CD14-positive monocyte (primary cell): ENCODE measurements around the gene UBE3D. TPM values are rescaled to one million over a fixed set of nuclear protein-coding genes. Genes with fewer than 3 reads are reported as not detected.

Experiments
- DNase-seq, 3 donors: peaks; one replicate each; pipeline ENCODE4 v3.0.0-alpha.2; 2011 to 2022
- H2AFZ ChIP-seq: 2 replicates; pipeline ENCODE4 v1.6.0; 2012; ENCODE audit warnings: mild to moderate bottlenecking, low read depth, low read length, inconsistent platforms; ENCODE audit not compliant: insufficient read depth, poor library complexity, severe bottlenecking
- H3K27ac ChIP-seq, 2 donors: 1 replicate in 1 of 2; 2 replicates in 1 of 2; pipeline ENCODE4 v1.5.1; 2012 to 2013; ENCODE audit warnings: low read length in 2 of 2, control low read depth in 1 of 2, inconsistent platforms in 1 of 2, low read depth in 1 of 2, mild to moderate bottlenecking in 1 of 2
- H3K27me3 ChIP-seq, 2 donors: one replicate each; pipeline versions ENCODE4 v1.6.0 to v1.6.1; 2011 to 2013; ENCODE audit warnings: low read length in 2 of 2; ENCODE audit not compliant: control insufficient read depth in 2 of 2, insufficient read depth in 2 of 2
- H3K36me3 ChIP-seq, 2 donors: replicated peaks in 1 of 2; 1 replicate in 1 of 2; 2 replicates in 1 of 2; pipeline versions ENCODE4 v1.5.1 to v1.6.1; 2012 to 2013; ENCODE audit warnings: low read length in 2 of 2, control low read depth in 1 of 2, inconsistent platforms in 1 of 2, mild to moderate bottlenecking in 1 of 2; ENCODE audit not compliant: insufficient read depth in 2 of 2, control insufficient read depth in 1 of 2
- H3K4me1 ChIP-seq, 2 donors: 1 replicate in 1 of 2; 2 replicates in 1 of 2; pipeline versions ENCODE4 v1.5.1 to v1.6.1; 2012 to 2013; ENCODE audit warnings: low read length in 2 of 2, control low read depth in 1 of 2, inconsistent platforms in 1 of 2, mild to moderate bottlenecking in 1 of 2, moderate library complexity in 1 of 2; ENCODE audit not compliant: insufficient read depth in 2 of 2, control insufficient read depth in 1 of 2
- H3K4me2 ChIP-seq: replicated peaks from 2 replicates; pipeline ENCODE3; 2012; ENCODE audit warnings: low read length, moderate library complexity, mild to moderate bottlenecking; ENCODE audit not compliant: poor library complexity, severe bottlenecking; ENCODE audit errors: extremely low read depth
- H3K4me3 ChIP-seq, 3 experiments: fragments of 200-600 bp in 1 of 3; sonication (generic) in 1 of 3; replicated peaks in 1 of 3; 1 replicate in 2 of 3; 2 replicates in 1 of 3; pipeline ENCODE4 v1.5.1; 2011 to 2013; ENCODE audit warnings: low read length in 3 of 3, mild to moderate bottlenecking in 3 of 3, control low read depth in 2 of 3, low read depth in 2 of 3, inconsistent platforms in 1 of 3, moderate library complexity in 1 of 3
- H3K79me2 ChIP-seq: 2 replicates; pipeline ENCODE4 v1.6.0; 2012; ENCODE audit warnings: mild to moderate bottlenecking, control low read depth, inconsistent platforms, low read length, moderate library complexity; ENCODE audit not compliant: insufficient read depth
- H3K9ac ChIP-seq: 2 replicates; pipeline ENCODE4 v1.6.0; 2017; ENCODE audit warnings: low read length, mild to moderate bottlenecking; ENCODE audit not compliant: insufficient read depth, poor library complexity, severe bottlenecking
- H3K9me3 ChIP-seq, 2 donors: replicated peaks in 1 of 2; 1 replicate in 1 of 2; 2 replicates in 1 of 2; pipeline versions ENCODE4 v1.5.1 to v1.6.1; 2012 to 2013; ENCODE audit warnings: low read length in 2 of 2, control low read depth in 1 of 2; ENCODE audit not compliant: control insufficient read depth in 1 of 2, insufficient read depth in 1 of 2
- H4K20me1 ChIP-seq: 2 replicates; pipeline ENCODE4 v1.6.0; 2012; ENCODE audit warnings: mild to moderate bottlenecking, low read length, control low read depth, moderate library complexity; ENCODE audit not compliant: insufficient read depth
- H3K27ac Mint-ChIP-seq, 7 donors: one replicate each; pipeline ENCODE4 v1.8.0; 2020; ENCODE audit warnings: mild to moderate bottlenecking in 7 of 7, mixed read lengths in 7 of 7, moderate library complexity in 6 of 7, inconsistent platforms in 2 of 7
- H3K27me3 Mint-ChIP-seq, 3 donors: one replicate each; pipeline ENCODE4 v1.8.0; 2021 to 2022; ENCODE audit warnings: low read depth in 3 of 3, mild to moderate bottlenecking in 3 of 3, mixed read lengths in 3 of 3, moderate library complexity in 3 of 3, inconsistent platforms in 1 of 3
- H3K36me3 Mint-ChIP-seq, 2 donors: one replicate each; pipeline ENCODE4 v1.8.0; 2020; ENCODE audit warnings: mixed read lengths in 2 of 2, inconsistent platforms in 1 of 2, mild to moderate bottlenecking in 1 of 2
- H3K4me1 Mint-ChIP-seq: one replicate; pipeline ENCODE4 v1.8.0; 2020; ENCODE audit warnings: mild to moderate bottlenecking, mixed read lengths
- H3K4me3 Mint-ChIP-seq, 2 donors: one replicate each; pipeline ENCODE4 v1.8.0; 2020; ENCODE audit warnings: mild to moderate bottlenecking in 2 of 2, mixed read lengths in 2 of 2, moderate library complexity in 1 of 2
- H3K9me3 Mint-ChIP-seq, 7 donors: one replicate each; pipeline ENCODE4 v1.8.0; 2020 to 2022; ENCODE audit warnings: mixed read lengths in 7 of 7, mild to moderate bottlenecking in 6 of 7, moderate library complexity in 6 of 7, inconsistent platforms in 2 of 7
- WGBS: methylation state at CpG from one replicate; pipeline ENCODE4 v1.1.5; 2013; ENCODE audit warnings: missing lambda C conversion rate; ENCODE audit not compliant: insufficient coverage; 5-methylcytosine and 5-hydroxymethylcytosine counted together
- intact Hi-C, 2 donors: fragments of 100-400 bp; cut with micrococcal nuclease; formaldehyde crosslinking; loops; one replicate each; pipeline versions ENCODE4 v1.15.0 to v1.15.1; 2023
- polyA plus RNA-seq, 3 donors: library from polyadenylated mRNA; depleted of rRNA in 1 of 3; unstranded in 2 of 3; stranded (reverse) in 1 of 3; fragments of 300-500 nt in 2 of 3; fragments of >200 nt in 1 of 3; fragmentation: Illumina TruSeq in 2 of 3; gene quantifications; 1 replicate in 2 of 3; 2 replicates in 1 of 3; pipeline ENCODE4 v1.2.3, GENCODE V29; 2012 to 2021
- TF ChIP-seq, protein P1 (sequence below): fragments of 200-600 bp; IDR thresholded peaks from one replicate; pipeline ENCODE4 v1.8.0; 2022; ENCODE audit warnings: antibody characterized with exemption, mild to moderate bottlenecking

UBE3D gene
- polyA plus RNA-seq, 3 donors: 0.61 to 1.7 (median 1.1) TPM

DNA sequence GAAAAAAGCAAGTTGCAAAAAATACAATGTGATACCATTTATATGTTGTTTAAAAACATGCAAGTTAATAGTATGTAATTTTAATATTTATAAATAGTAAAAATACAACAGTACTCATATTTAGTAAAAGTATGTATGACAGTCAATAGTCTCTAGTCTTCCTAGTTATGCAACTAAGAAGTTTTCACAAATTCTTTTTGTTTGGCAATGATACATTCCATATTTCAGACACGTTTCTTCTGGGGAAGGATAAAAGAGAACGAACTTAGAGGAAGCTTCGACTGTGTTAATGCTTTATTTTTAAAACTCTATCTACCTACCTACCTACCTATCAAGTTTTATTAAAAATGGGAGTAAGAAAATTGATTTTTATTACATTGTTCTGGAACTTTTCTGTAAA lies 77.7 kb downstream of the UBE3D start:
- H3K36me3 Mint-ChIP-seq: no peaks in the 10 kb centered on the region
- Histone ChIP-seq H3K27me3 (no peaks in the 10 kb centered on the region), H3K4me2 (no peak overlapping the region), H3K9ac (no peak overlapping the region), H2AFZ (no peak overlapping the region), H4K20me1 (no peaks in the 10 kb centered on the region), H3K9me3 (no peaks in the 10 kb centered on the region), H3K79me2 (no peaks in the 10 kb centered on the region), H3K27ac (no peak overlapping the region), H3K4me3 (no peak overlapping the region), H3K36me3 (no peaks in the 10 kb centered on the region), H3K4me1 (no peaks in the 10 kb centered on the region)
- no peak for DNase-seq
- H3K4me1 Mint-ChIP-seq: no peaks in the 10 kb centered on the region
- no peak overlapping the region for H3K4me3 Mint-ChIP-seq
- no peak overlapping the region for H3K27ac Mint-ChIP-seq
- no peaks in the 10 kb centered on the region for H3K27me3 Mint-ChIP-seq
- no CpG with 5 or more reads among the region's 3 CpGs for WGBS
- intact Hi-C loops: no loop called here
- TF ChIP-seq, protein P1, sequence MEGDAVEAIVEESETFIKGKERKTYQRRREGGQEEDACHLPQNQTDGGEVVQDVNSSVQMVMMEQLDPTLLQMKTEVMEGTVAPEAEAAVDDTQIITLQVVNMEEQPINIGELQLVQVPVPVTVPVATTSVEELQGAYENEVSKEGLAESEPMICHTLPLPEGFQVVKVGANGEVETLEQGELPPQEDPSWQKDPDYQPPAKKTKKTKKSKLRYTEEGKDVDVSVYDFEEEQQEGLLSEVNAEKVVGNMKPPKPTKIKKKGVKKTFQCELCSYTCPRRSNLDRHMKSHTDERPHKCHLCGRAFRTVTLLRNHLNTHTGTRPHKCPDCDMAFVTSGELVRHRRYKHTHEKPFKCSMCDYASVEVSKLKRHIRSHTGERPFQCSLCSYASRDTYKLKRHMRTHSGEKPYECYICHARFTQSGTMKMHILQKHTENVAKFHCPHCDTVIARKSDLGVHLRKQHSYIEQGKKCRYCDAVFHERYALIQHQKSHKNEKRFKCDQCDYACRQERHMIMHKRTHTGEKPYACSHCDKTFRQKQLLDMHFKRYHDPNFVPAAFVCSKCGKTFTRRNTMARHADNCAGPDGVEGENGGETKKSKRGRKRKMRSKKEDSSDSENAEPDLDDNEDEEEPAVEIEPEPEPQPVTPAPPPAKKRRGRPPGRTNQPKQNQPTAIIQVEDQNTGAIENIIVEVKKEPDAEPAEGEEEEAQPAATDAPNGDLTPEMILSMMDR: no peak
- peaks cover 0 to 2% (median 0%) of the 10 kb centered on the region in 7 donors for H3K9me3 Mint-ChIP-seq

DNA sequence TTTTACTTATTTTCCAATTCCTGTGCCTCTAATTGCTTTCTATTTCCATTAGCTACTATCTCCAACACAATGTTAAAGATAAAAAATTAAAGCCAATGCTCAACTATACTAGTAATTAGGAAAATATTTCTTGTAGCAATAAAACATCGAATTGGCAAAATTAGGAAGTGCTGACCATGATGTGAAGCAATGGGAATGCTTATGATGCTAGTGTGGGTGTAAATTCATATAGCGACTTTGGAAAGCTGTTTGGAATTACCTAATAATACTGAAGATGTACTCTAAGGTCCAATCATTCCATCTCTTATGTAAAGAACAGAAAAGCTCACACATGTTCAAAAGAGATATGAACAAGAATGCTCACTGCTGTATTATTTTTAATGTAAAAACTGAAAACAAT lies 78.2 kb downstream of the UBE3D start:
- WGBS: no CpG with 5 or more reads among the region's 2 CpGs
- Histone ChIP-seq H4K20me1 (no peaks in the 10 kb centered on the region), H3K4me2 (no peak overlapping the region), H3K9ac (no peak overlapping the region), H2AFZ (no peak overlapping the region), H3K79me2 (no peaks in the 10 kb centered on the region), H3K36me3 (no peaks in the 10 kb centered on the region), H3K4me3 (no peak overlapping the region), H3K27me3 (no peaks in the 10 kb centered on the region), H3K27ac (no peak overlapping the region), H3K4me1 (no peaks in the 10 kb centered on the region), H3K9me3 (no peaks in the 10 kb centered on the region)
- no peak for DNase-seq
- Mint-ChIP-seq H3K9me3 (peaks cover 0 to 2% (median 0%) of the 10 kb centered on the region in 7 donors), H3K27me3 (no peaks in the 10 kb centered on the region), H3K27ac (no peak overlapping the region), H3K36me3 (no peaks in the 10 kb centered on the region), H3K4me3 (no peak overlapping the region), H3K4me1 (no peaks in the 10 kb centered on the region)
- TF ChIP-seq, protein P1: no peak
- intact Hi-C loops: no loop called here
